Panc1 (cell line): ENCODE data around the gene PAFAH1B2. TPM values are rescaled to one million over a fixed set of nuclear protein-coding genes. Genes with fewer than 3 reads are reported as not detected.

Source experiments
- ATAC-seq: fragments of 200-7000 bp; cut with Tn5 transposase; 2 replicates; pipeline ENCODE4 v1.9.1; 2020; ENCODE audit warnings: mild to moderate bottlenecking, moderate library complexity
- BruUV-seq: library from RNA; stranded (reverse); fragments of 400-500 nt; replicated peaks from 2 replicates; lab custom pipeline; 2021; lab: Mats Ljungman, UMichigan
- CTCF ChIA-PET: fragments of 300-600 bp; sonication (Branson Sonifier 250); formaldehyde crosslinking; loops from one replicate; lab custom pipeline; 2022; ENCODE audit warnings: antibody characterized with exemption; lab: Charles Lee
- POLR2A ChIA-PET: fragments of 300-600 bp; sonication (Branson Sonifier 250); formaldehyde crosslinking; loops from one replicate; lab custom pipeline; 2022; ENCODE audit warnings: antibody characterized with exemption; lab: Charles Lee
- DNase-seq: peaks from one replicate; pipeline ENCODE4 v3.0.0-alpha.2; 2010; ENCODE audit warnings: low read depth, low spot score
- H3K27ac ChIP-seq: 2 replicates; pipeline ENCODE4 v1.5.1; 2011; ENCODE audit warnings: mild to moderate bottlenecking, low read length, inconsistent platforms
- H3K27me3 ChIP-seq: fragments of 200-500 bp; sonication (Bioruptor generic); 2 replicates; pipeline ENCODE4 v1.6.0; 2014; ENCODE audit warnings: low read length, inconsistent platforms; ENCODE audit not compliant: control insufficient read depth, insufficient read depth
- H3K36me3 ChIP-seq: fragments of 200-500 bp; sonication (Bioruptor generic); 2 replicates; pipeline ENCODE4 v1.5.1; 2014; ENCODE audit warnings: inconsistent platforms, mild to moderate bottlenecking, low read length, moderate library complexity; ENCODE audit not compliant: control insufficient read depth, insufficient read depth
- H3K4me1 ChIP-seq: 2 replicates; pipeline ENCODE4 v1.5.1; 2011; ENCODE audit warnings: inconsistent platforms, mild to moderate bottlenecking, low read length, moderate library complexity; ENCODE audit not compliant: control insufficient read depth, insufficient read depth
- H3K4me3 ChIP-seq, 2 experiments: 2 replicates each; pipeline ENCODE4 v1.5.1; 2011 to 2012; ENCODE audit warnings: low read depth in 2 of 2, low read length in 2 of 2, mild to moderate bottlenecking in 2 of 2, inconsistent platforms in 1 of 2, moderate library complexity in 1 of 2
- H3K9me3 ChIP-seq: fragments of 200-500 bp; sonication (Bioruptor generic); 2 replicates; pipeline ENCODE4 v1.5.1; 2014; ENCODE audit warnings: low read depth, mild to moderate bottlenecking, inconsistent platforms, low read length, moderate library complexity; ENCODE audit not compliant: control insufficient read depth, insufficient read depth
- POLR2AphosphoS5 ChIP-seq: IDR thresholded peaks from 2 replicates; pipeline ENCODE4 v1.6.1; 2012; ENCODE audit warnings: mild to moderate bottlenecking, low read depth, low read length, moderate library complexity
- SIN3A ChIP-seq: IDR thresholded peaks from 2 replicates; pipeline ENCODE4 v1.6.1; 2012; ENCODE audit warnings: low read depth, mild to moderate bottlenecking, low read length, moderate library complexity, borderline replicate concordance; ENCODE audit not compliant: insufficient read depth
- TCF7L2 ChIP-seq: IDR thresholded peaks from 2 replicates; pipeline ENCODE4 v1.6.1; 2011; ENCODE audit warnings: mild to moderate bottlenecking, low read depth, low read length, inconsistent platforms
- in situ Hi-C: cut with HindIII; loops from 2 replicates; pipeline ENCODE4 v1.10.0; 2016; ENCODE audit warnings: low sequenced_read_pairs, low pct_unique_long_range_greater_than_20kb
- intact Hi-C: fragments of 100-400 bp; cut with micrococcal nuclease; formaldehyde crosslinking; loops from one replicate; pipeline ENCODE4 v1.10.0; 2022; ENCODE audit not compliant: unreplicated experiment
- total RNA-seq: library from RNA; stranded (reverse); gene quantifications from one replicate; pipeline ENCODE4 v1.2.1, GENCODE V29; 2021; ENCODE audit not compliant: unreplicated experiment
- TF ChIP-seq, protein P1 (sequence below), 2 experiments: IDR thresholded peaks; 2 replicates each; pipeline ENCODE4 v1.6.1; 2011 to 2012; ENCODE audit warnings: low read depth in 2 of 2, control low read depth in 1 of 2, low read length in 1 of 2, mild to moderate bottlenecking in 1 of 2, moderate library complexity in 1 of 2; ENCODE audit not compliant: insufficient read depth in 1 of 2
- TF ChIP-seq, protein P2 (sequence below): fragments of 450-650 bp; IDR thresholded peaks from 2 replicates; pipeline ENCODE4 v1.5.1; 2017; ENCODE audit warnings: mild to moderate bottlenecking

PAFAH1B2 gene
- total RNA-seq, 1 experiment from 2014 or later: 179 TPM

DNA sequence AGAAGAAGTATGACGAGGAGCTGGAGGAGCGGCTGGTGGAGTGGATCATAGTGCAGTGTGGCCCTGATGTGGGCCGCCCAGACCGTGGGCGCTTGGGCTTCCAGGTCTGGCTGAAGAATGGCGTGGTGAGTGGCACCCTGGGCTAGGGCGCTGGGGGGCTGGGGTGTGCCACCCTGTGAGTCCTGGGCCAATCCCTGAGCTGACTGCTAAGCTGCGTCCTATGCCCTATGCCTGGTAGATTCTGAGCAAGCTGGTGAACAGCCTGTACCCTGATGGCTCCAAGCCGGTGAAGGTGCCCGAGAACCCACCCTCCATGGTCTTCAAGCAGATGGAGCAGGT, 59.0 kb downstream of the PAFAH1B2 start:
- Histone ChIP-seq H3K4me1 (peaks cover 6% of the 10 kb centered on the region), H3K9me3 (no peaks in the 10 kb centered on the region), H3K36me3 (no peaks in the 10 kb centered on the region), H3K27me3 (no peaks in the 10 kb centered on the region), H3K4me3 (no peak overlapping the region), H3K27ac (no peak overlapping the region)
- DNase-seq (no peak), ATAC-seq (no peak)
- in situ Hi-C loops: no loop called here
- POLR2A ChIA-PET: interaction anchor here (0.6 kb wide), 1 partner anchor 41 kb away, joined by 3 read pairs; no protein-coding TSS in a partner anchor
- intact Hi-C loops: no loop called here
- CTCF ChIA-PET: no interaction called here
- no TSS peak for BruUV-seq
- TF ChIP-seq, protein P1, sequence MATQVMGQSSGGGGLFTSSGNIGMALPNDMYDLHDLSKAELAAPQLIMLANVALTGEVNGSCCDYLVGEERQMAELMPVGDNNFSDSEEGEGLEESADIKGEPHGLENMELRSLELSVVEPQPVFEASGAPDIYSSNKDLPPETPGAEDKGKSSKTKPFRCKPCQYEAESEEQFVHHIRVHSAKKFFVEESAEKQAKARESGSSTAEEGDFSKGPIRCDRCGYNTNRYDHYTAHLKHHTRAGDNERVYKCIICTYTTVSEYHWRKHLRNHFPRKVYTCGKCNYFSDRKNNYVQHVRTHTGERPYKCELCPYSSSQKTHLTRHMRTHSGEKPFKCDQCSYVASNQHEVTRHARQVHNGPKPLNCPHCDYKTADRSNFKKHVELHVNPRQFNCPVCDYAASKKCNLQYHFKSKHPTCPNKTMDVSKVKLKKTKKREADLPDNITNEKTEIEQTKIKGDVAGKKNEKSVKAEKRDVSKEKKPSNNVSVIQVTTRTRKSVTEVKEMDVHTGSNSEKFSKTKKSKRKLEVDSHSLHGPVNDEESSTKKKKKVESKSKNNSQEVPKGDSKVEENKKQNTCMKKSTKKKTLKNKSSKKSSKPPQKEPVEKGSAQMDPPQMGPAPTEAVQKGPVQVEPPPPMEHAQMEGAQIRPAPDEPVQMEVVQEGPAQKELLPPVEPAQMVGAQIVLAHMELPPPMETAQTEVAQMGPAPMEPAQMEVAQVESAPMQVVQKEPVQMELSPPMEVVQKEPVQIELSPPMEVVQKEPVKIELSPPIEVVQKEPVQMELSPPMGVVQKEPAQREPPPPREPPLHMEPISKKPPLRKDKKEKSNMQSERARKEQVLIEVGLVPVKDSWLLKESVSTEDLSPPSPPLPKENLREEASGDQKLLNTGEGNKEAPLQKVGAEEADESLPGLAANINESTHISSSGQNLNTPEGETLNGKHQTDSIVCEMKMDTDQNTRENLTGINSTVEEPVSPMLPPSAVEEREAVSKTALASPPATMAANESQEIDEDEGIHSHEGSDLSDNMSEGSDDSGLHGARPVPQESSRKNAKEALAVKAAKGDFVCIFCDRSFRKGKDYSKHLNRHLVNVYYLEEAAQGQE (IDR thresholded peaks at IDR 0.05; ENCODE audit: insufficient read depth in 1 of 2, low read depth in 2 of 2, low read length in 1 of 2): no peak
- TF ChIP-seq SIN3A (no peak), POLR2AphosphoS5 (no peak), TCF7L2 (no peak)
- TF ChIP-seq, protein P2, sequence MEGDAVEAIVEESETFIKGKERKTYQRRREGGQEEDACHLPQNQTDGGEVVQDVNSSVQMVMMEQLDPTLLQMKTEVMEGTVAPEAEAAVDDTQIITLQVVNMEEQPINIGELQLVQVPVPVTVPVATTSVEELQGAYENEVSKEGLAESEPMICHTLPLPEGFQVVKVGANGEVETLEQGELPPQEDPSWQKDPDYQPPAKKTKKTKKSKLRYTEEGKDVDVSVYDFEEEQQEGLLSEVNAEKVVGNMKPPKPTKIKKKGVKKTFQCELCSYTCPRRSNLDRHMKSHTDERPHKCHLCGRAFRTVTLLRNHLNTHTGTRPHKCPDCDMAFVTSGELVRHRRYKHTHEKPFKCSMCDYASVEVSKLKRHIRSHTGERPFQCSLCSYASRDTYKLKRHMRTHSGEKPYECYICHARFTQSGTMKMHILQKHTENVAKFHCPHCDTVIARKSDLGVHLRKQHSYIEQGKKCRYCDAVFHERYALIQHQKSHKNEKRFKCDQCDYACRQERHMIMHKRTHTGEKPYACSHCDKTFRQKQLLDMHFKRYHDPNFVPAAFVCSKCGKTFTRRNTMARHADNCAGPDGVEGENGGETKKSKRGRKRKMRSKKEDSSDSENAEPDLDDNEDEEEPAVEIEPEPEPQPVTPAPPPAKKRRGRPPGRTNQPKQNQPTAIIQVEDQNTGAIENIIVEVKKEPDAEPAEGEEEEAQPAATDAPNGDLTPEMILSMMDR: no peak

DNA sequence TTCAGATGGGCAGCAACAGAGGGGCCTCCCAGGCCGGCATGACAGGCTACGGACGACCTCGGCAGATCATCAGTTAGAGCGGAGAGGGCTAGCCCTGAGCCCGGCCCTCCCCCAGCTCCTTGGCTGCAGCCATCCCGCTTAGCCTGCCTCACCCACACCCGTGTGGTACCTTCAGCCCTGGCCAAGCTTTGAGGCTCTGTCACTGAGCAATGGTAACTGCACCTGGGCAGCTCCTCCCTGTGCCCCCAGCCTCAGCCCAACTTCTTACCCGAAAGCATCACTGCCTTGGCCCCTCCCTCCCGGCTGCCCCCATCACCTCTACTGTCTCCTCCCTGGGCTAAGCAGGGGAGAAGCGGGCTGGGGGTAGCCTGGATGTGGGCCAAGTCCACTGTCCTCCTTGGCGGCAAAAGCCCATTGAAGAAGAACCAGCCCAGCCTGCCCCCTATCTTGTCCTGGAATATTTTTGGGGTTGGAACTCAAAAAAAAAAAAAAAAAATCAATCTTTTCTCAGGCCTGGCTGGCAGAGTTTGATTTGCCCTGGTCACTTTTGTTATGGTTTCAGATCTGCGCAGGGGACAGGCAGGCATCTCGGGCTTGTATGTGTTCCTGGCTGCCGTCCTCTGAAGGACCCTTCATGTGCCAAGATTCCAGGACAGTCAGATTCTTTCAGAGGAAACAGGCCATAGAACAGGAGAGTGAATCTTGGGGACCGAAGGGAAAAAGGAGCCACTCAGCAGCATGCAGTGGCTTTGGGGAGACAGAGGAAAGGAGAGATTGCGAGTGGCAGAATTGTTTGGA, 60.4 kb downstream of the PAFAH1B2 start:
- Histone ChIP-seq H3K4me3 (no peak overlapping the region), H3K4me1 (no peaks in the 10 kb centered on the region; the same call in 1 of the 2 replicates), H3K9me3 (no peaks in the 10 kb centered on the region), H3K36me3 (no peaks in the 10 kb centered on the region), H3K27ac (no peak overlapping the region), H3K27me3 (no peaks in the 10 kb centered on the region)
- intact Hi-C loops (no loop called here), in situ Hi-C loops (no loop called here)
- ChIA-PET CTCF (interaction anchor here (0.7 kb wide), 1 partner anchor 22 kb away, joined by 3 read pairs; no protein-coding TSS in a partner anchor), POLR2A (no interaction called here)
- no peak for ATAC-seq
- no peak for DNase-seq
- BruUV-seq: no TSS peak
- TF ChIP-seq SIN3A (no peak), POLR2AphosphoS5 (no peak), TCF7L2 (no peak)
- TF ChIP-seq, protein P1 (IDR thresholded peaks at IDR 0.05; ENCODE audit: insufficient read depth in 1 of 2, low read depth in 2 of 2, low read length in 1 of 2): no peak
- TF ChIP-seq, protein P2: no peak
